ENCODE measurements around the gene TIMM22.

DNA sequence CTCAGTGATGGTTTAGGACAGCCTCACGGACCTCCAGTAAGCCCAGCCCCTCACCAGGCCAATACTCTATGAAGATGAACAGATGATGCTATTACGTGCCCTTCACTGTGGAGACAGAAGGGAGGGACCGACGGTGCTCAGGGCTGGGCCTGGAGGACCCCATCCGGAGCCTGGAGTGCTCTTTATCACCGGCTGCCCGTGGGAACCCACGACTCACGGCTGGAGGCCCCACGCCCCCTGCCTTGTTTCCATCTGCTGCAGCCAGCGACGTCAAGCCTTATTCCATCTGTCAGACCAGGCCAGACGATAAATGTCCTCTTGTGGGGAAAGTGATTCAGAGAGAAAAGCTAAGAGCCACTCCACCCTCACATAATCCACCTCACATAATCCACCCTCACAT is 4.0 kb upstream of the TIMM22 start:
- TF ChIP-seq, protein P1, sequence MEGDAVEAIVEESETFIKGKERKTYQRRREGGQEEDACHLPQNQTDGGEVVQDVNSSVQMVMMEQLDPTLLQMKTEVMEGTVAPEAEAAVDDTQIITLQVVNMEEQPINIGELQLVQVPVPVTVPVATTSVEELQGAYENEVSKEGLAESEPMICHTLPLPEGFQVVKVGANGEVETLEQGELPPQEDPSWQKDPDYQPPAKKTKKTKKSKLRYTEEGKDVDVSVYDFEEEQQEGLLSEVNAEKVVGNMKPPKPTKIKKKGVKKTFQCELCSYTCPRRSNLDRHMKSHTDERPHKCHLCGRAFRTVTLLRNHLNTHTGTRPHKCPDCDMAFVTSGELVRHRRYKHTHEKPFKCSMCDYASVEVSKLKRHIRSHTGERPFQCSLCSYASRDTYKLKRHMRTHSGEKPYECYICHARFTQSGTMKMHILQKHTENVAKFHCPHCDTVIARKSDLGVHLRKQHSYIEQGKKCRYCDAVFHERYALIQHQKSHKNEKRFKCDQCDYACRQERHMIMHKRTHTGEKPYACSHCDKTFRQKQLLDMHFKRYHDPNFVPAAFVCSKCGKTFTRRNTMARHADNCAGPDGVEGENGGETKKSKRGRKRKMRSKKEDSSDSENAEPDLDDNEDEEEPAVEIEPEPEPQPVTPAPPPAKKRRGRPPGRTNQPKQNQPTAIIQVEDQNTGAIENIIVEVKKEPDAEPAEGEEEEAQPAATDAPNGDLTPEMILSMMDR (IDR thresholded peaks at IDR 0.05 in 2 of 3, conservative IDR thresholded peaks at IDR 0.05 in 1 of 3; ENCODE audit: borderline replicate concordance in 1 of 3, insufficient read depth in 1 of 3, low read depth in 2 of 3, low read length in 2 of 3) = no peak
- TF ChIP-seq SRF (IDR thresholded peaks at IDR 0.05; ENCODE audit: low read depth) = no peak
- no peak for TF ChIP-seq EZH2 (IDR thresholded peaks at IDR 0.05)
- TF ChIP-seq POLR2A (IDR thresholded peaks at IDR 0.05; ENCODE audit: borderline replicate concordance, extremely low read depth, insufficient read depth, insufficient read length) = no peak
- TF ChIP-seq FOSL1 (IDR thresholded peaks at IDR 0.05; ENCODE audit: low read depth) = no peak
- TF ChIP-seq POLR2AphosphoS5 (IDR thresholded peaks at IDR 0.05; ENCODE audit: low read depth, low read length) = no peak
- no peak for TF ChIP-seq CEBPB (IDR thresholded peaks at IDR 0.05; ENCODE audit: low read depth)
- TF ChIP-seq, protein P2, sequence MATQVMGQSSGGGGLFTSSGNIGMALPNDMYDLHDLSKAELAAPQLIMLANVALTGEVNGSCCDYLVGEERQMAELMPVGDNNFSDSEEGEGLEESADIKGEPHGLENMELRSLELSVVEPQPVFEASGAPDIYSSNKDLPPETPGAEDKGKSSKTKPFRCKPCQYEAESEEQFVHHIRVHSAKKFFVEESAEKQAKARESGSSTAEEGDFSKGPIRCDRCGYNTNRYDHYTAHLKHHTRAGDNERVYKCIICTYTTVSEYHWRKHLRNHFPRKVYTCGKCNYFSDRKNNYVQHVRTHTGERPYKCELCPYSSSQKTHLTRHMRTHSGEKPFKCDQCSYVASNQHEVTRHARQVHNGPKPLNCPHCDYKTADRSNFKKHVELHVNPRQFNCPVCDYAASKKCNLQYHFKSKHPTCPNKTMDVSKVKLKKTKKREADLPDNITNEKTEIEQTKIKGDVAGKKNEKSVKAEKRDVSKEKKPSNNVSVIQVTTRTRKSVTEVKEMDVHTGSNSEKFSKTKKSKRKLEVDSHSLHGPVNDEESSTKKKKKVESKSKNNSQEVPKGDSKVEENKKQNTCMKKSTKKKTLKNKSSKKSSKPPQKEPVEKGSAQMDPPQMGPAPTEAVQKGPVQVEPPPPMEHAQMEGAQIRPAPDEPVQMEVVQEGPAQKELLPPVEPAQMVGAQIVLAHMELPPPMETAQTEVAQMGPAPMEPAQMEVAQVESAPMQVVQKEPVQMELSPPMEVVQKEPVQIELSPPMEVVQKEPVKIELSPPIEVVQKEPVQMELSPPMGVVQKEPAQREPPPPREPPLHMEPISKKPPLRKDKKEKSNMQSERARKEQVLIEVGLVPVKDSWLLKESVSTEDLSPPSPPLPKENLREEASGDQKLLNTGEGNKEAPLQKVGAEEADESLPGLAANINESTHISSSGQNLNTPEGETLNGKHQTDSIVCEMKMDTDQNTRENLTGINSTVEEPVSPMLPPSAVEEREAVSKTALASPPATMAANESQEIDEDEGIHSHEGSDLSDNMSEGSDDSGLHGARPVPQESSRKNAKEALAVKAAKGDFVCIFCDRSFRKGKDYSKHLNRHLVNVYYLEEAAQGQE (IDR thresholded peaks at IDR 0.05; ENCODE audit: low read depth) = no peak
- TF ChIP-seq TCF7L2 (IDR thresholded peaks at IDR 0.05; ENCODE audit: borderline replicate concordance, extremely low read depth, insufficient read depth, insufficient read length) = no peak
- TF ChIP-seq YY1 (IDR thresholded peaks at IDR 0.05; ENCODE audit: extremely low read depth, insufficient replicate concordance, low read depth, low read length) = no peak
- TF ChIP-seq EZH2phosphoT487 (IDR thresholded peaks at IDR 0.05; ENCODE audit: borderline replicate concordance) = no peak
- no peak for TF ChIP-seq EGR1 (IDR thresholded peaks at IDR 0.05; ENCODE audit: low read depth)
- no peak for TF ChIP-seq CBX3 (IDR thresholded peaks at IDR 0.05; ENCODE audit: low read depth)

Measured in HCT116 (cell line).